ENCODE measurements around the gene TOR1AIP2. TPM values are rescaled to one million over a fixed set of nuclear protein-coding genes. Genes with fewer than 3 reads are reported as not detected.

Gene TOR1AIP2
- polyA plus RNA-seq, 2 of the 4 experiments (the other 2 are of a cell fraction), result 17.1 to 35.0 TPM

DNA sequence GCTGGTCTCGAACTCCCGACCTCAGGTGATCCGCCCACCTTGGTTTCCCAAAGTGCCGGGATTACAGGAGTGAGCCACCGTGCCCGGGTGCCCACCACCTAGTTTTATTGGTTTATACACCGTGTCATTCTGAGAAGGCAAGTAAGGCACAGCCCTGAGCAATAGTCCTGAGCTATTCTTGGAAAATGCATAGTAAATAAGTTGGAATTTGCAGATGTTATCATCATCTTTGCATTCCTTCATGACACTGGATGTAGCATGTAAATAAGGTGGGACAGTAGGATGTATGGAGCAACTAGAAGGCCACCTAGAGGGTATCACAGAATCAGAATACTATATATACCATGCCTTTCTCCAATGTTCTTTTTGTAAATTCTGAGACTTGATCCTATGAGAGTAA, 11.0 kb downstream of the TOR1AIP2 start:
- CTCF ChIA-PET, result interaction anchor here (1.0 to 6.5 kb wide), 12 partner anchors 13 to 321 kb away, joined by 3 to 92 read pairs (median 6); no protein-coding TSS in a partner anchor
- DNase-seq (ENCODE audit: low read depth in 1 of 2, low spot score in 1 of 2), result no peak
- FAIRE-seq, result no peak
- POLR2A ChIA-PET, result no interaction called here
- WGBS (ENCODE audit: missing lambda C conversion rate), result 95% methylated on average over 7 of the region's 7 CpGs
- ATAC-seq, result no peak
- no peak overlapping the region for H3K27ac ChIP-seq
- H3K4me2 ChIP-seq, result no peak overlapping the region
- H3K4me3 ChIP-seq, result no peak overlapping the region
- TF ChIP-seq HOXA7 (CRISPR knock-in tag; IDR thresholded peaks at IDR 0.05), result no peak
- no peak for TF ChIP-seq MAZ (IDR thresholded peaks at IDR 0.05; ENCODE audit: borderline replicate concordance, low read depth, low read length)
- TF ChIP-seq BCL3 (IDR thresholded peaks at IDR 0.05), result no peak
- no peak for TF ChIP-seq ESRRA (IDR thresholded peaks at IDR 0.05; ENCODE audit: borderline replicate concordance, low read length)
- TF ChIP-seq TFCP2L1 (CRISPR knock-in tag; IDR thresholded peaks at IDR 0.05), result no peak
- no peak for TF ChIP-seq KDM1A (IDR thresholded peaks at IDR 0.05; ENCODE audit: low read depth)
- TF ChIP-seq CHD2 (IDR thresholded peaks at IDR 0.05; ENCODE audit: low read length, partially characterized antibody), result no peak
- no peak for TF ChIP-seq NPAS2 (CRISPR knock-in tag; IDR thresholded peaks at IDR 0.05; ENCODE audit: borderline replicate concordance)
- TF ChIP-seq ZFP36 (IDR thresholded peaks at IDR 0.05; ENCODE audit: borderline replicate concordance, partially characterized antibody), result no peak
- TF ChIP-seq CBX8 (IDR thresholded peaks at IDR 0.05), result no peak
- TF ChIP-seq RFX5 (IDR thresholded peaks at IDR 0.05), result no peak
- TF ChIP-seq POLR2AphosphoS2 (conservative IDR thresholded peaks at IDR 0.05; ENCODE audit: low read length), result no peak
- no peak for TF ChIP-seq PHF8 (IDR thresholded peaks at IDR 0.05; ENCODE audit: borderline replicate concordance, low read depth)
- no peak for TF ChIP-seq MYC (IDR thresholded peaks at IDR 0.05; ENCODE audit: borderline replicate concordance, low read length)
- no peak for TF ChIP-seq CEBPB (IDR thresholded peaks at IDR 0.05)
- no peaks in the 10 kb centered on the region for H3K9me3 ChIP-seq
- H3K4me1 ChIP-seq, result no peaks in the 10 kb centered on the region

- ChIA-PET CTCF (interaction anchor here (0.6 to 6.5 kb wide), 4 partner anchors 42 to 312 kb away, joined by 3 to 92 read pairs (median 6); no protein-coding TSS in a partner anchor), POLR2A (no interaction called here)
- FAIRE-seq (no peak), ATAC-seq (no peak), DNase-seq (ENCODE audit: low read depth in 1 of 2, low spot score in 1 of 2) (no peak)
- H3K4me2 ChIP-seq, result no peak overlapping the region
- H3K9me3 ChIP-seq, result no peaks in the 10 kb centered on the region
- H3K4me3 ChIP-seq, result no peak overlapping the region
- H3K27ac ChIP-seq, result no peak overlapping the region
- over 99% methylated on average over 6 of the region's 6 CpGs for WGBS (ENCODE audit: missing lambda C conversion rate)
- H3K4me1 ChIP-seq, result no peaks in the 10 kb centered on the region
- TF ChIP-seq ESRRA (IDR thresholded peaks at IDR 0.05; ENCODE audit: borderline replicate concordance, low read length) (no peak), RFX5 (IDR thresholded peaks at IDR 0.05) (no peak), FOSB (CRISPR knock-in tag; IDR thresholded peaks at IDR 0.05) (no peak), MAFK (IDR thresholded peaks at IDR 0.05; ENCODE audit: partially characterized antibody) (no peak), ZC3H11A (IDR thresholded peaks at IDR 0.05) (no peak), RAD21 (conservative IDR thresholded peaks at IDR 0.05 in 1 of 2, IDR thresholded peaks at IDR 0.05 in 1 of 2) (no peak), TFCP2L1 (CRISPR knock-in tag; IDR thresholded peaks at IDR 0.05) (no peak)
- TF ChIP-seq, protein P1, sequence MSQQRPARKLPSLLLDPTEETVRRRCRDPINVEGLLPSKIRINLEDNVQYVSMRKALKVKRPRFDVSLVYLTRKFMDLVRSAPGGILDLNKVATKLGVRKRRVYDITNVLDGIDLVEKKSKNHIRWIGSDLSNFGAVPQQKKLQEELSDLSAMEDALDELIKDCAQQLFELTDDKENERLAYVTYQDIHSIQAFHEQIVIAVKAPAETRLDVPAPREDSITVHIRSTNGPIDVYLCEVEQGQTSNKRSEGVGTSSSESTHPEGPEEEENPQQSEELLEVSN (IDR thresholded peaks at IDR 0.05; ENCODE audit: borderline replicate concordance, low read depth), result no peak
These were observed 12.2 kb downstream of the TOR1AIP2 start for GRCh38 chr1:179865377-179865776.

- no peaks in the 10 kb centered on the region for H3K4me1 ChIP-seq
- TF ChIP-seq EP300 (IDR thresholded peaks at IDR 0.05) (no peak), ESRRA (IDR thresholded peaks at IDR 0.05; ENCODE audit: borderline replicate concordance, low read length) (no peak), CEBPB (IDR thresholded peaks at IDR 0.05) (no peak), FOXS1 (CRISPR knock-in tag; IDR thresholded peaks at IDR 0.05) (no peak), HOXB5 (CRISPR knock-in tag; IDR thresholded peaks at IDR 0.05) (no peak), NPAS2 (CRISPR knock-in tag; IDR thresholded peaks at IDR 0.05; ENCODE audit: borderline replicate concordance) (no peak), CBX8 (IDR thresholded peaks at IDR 0.05) (no peak), ZFP36 (IDR thresholded peaks at IDR 0.05; ENCODE audit: borderline replicate concordance, partially characterized antibody) (no peak), ZNF302 (CRISPR knock-in tag; IDR thresholded peaks at IDR 0.05) (no peak), FOSB (CRISPR knock-in tag; IDR thresholded peaks at IDR 0.05) (no peak), RARB (CRISPR knock-in tag; IDR thresholded peaks at IDR 0.05) (no peak), ZSCAN20 (CRISPR knock-in tag; IDR thresholded peaks at IDR 0.05) (no peak), EHF (CRISPR knock-in tag; IDR thresholded peaks at IDR 0.05) (no peak)
- no peak for DNase-seq (ENCODE audit: low read depth in 1 of 2, low spot score in 1 of 2)
- no peak overlapping the region for H3K4me2 ChIP-seq
- H3K27ac ChIP-seq, result no peak overlapping the region
- FAIRE-seq, result no peak
- H3K9me3 ChIP-seq, result no peaks in the 10 kb centered on the region
- no peak overlapping the region for H3K4me3 ChIP-seq
- 88% methylated on average over 3 of the region's 3 CpGs for WGBS (ENCODE audit: missing lambda C conversion rate)
- ATAC-seq, result no peak
- POLR2A ChIA-PET, result no interaction called here
- CTCF ChIA-PET, result interaction anchor here (0.7 to 1.0 kb wide), 3 partner anchors 8 to 319 kb away, joined by 3 read pairs; no protein-coding TSS in a partner anchor
These were observed 17.0 kb downstream of the TOR1AIP2 start for GRCh38 chr1:179860652-179861051.

All from A549 (cell line).